ENCODE results near the gene COL4A1.

The COL4A1 gene

DNA sequence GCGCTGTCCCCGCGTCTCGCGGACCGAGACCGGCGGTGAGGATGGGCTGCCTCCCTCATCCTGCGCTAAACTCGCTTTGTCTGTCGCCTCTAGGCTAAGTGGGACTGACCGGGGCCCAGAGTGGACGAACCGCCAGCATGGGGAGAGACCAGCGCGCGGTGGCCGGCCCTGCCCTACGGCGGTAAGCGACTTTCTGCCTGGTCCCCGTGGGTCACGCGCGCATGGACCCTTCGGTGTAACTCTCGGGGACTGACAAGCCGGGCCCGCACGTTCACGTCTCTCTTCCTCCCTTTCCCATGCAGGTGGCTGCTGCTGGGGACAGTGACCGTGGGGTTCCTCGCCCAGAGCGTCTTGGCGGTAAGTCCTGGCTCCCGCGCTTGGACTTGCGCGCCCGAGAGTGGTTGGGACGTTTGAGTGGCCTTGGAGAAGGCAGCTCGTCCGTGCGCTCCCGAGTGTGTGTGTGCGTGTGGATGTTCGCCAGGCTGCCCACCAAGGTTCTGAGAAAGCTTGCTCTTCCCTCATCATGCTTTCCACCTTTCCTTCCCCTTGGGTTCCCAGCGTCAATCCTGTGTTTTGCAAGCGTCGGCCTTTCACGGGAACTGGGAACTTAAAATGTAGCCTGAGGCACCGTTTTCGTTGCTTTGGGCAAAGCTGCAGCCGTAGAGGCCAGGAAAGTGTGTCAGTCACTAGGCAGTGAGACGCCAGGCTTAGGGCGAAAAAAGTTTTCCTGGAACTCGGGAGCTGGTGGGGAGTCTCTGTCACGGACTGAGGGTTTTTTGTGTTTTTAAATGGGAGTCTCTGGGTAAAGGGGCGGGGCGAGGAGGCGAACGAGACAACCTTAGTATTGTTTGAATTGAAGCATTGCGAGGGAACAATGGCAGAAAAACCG lies 1.1 kb upstream of the COL4A1 start:
- Histone ChIP-seq H3K27me3 (ENCODE audit: control insufficient read depth in 1 of 2, insufficient read depth in 2 of 2, low read length in 2 of 2) (no peaks in the 10 kb centered on the region), H3K4me1 (ENCODE audit: control insufficient read depth, insufficient read depth, low read length) (peaks cover 66% of the 10 kb centered on the region)

DNA sequence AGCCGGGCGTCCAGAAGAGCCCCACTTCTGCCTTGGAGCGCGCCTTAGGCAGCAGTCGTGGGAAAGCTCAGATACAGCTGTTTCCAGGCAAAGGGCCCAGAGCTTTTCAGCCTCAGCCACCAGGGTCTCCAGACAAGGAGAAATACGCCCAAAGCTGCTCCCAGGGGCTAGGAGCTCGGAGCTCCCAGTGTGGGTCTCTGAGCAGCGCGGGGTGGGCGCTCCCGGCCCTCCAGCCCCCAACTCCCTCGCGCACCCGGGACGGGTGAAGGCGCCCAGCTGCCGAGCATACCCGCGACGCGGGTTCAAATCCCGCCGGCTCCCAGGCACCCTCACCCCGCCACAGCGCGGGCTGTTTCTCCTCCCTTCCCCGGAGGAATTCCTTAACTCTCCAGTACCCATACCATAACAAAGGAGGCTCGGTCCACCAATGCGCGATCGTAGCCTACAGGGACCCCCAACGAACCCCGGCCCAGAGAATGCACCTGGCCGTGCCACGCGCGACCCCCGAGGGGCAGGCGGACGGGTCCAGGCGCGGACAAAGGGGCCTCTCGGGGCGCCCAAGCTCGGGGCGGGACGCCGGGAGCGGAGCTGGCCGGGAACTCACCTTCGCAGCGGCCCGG lies 507 bp downstream of the COL4A1 start:
- peaks cover 6 to 14% of the 10 kb centered on the region in 2 donors for H3K36me3 ChIP-seq (ENCODE audit: control insufficient read depth in 2 of 2, insufficient read depth in 2 of 2, low read length in 2 of 2)
- H3K4me1 ChIP-seq (ENCODE audit: control insufficient read depth, insufficient read depth, low read length): peaks cover 64% of the 10 kb centered on the region
- H3K27me3 ChIP-seq (ENCODE audit: control insufficient read depth in 1 of 2, insufficient read depth in 2 of 2, low read length in 2 of 2): no peaks in the 10 kb centered on the region
- peak overlapping the region; percentile 93 to 94 for H3K9ac ChIP-seq (ENCODE audit: low read length in 2 of 2)
- H3K9me3 ChIP-seq (ENCODE audit: control insufficient read depth in 2 of 2, low read length in 2 of 2): no peaks in the 10 kb centered on the region
- peak overlapping the region; percentile 96 to 99 for H3K4me3 ChIP-seq (ENCODE audit: low read length in 2 of 2)
- H3K27ac ChIP-seq (ENCODE audit: low read length): peak overlapping the region; percentile 96

More for the DNA sequence above, 1.1 kb upstream of the COL4A1 start:
- Histone ChIP-seq H3K9ac (ENCODE audit: low read length in 2 of 2) (peak overlapping the region; percentile 94 to 96), H3K27ac (ENCODE audit: low read length) (peak overlapping the region; percentile 96), H3K4me3 (ENCODE audit: low read length in 2 of 2) (peak overlapping the region; percentile 96 to 99), H3K36me3 (ENCODE audit: control insufficient read depth in 2 of 2, insufficient read depth in 2 of 2, low read length in 2 of 2) (peaks cover 6 to 14% of the 10 kb centered on the region in 2 donors), H3K9me3 (ENCODE audit: control insufficient read depth in 2 of 2, low read length in 2 of 2) (no peaks in the 10 kb centered on the region)

DNA sequence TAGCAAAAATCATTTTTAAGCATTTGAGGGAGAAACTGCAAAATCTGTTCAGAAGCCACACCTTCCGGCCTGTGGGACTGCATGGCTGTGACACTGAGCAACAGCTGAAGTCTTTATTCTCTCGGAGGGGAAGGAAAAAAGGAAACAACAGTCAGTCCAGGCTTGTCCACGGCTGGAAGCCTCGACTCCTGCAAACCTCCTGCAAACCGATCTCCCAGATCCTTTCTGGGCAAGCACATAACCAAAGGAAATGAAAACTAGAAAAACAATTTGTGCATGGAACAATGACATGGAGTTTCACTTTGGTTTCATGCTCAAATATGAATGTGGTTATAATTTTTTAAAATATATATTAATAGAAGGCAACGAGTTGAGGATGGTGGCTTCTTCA lies 1.0 kb downstream of the COL4A1 start:
- H3K27ac ChIP-seq (ENCODE audit: low read length): peak overlapping the region; percentile 96
- H3K9me3 ChIP-seq (ENCODE audit: control insufficient read depth in 2 of 2, low read length in 2 of 2): no peaks in the 10 kb centered on the region
- H3K9ac ChIP-seq (ENCODE audit: low read length in 2 of 2): peak overlapping the region; percentile 93 to 94
- no peaks in the 10 kb centered on the region for H3K27me3 ChIP-seq (ENCODE audit: control insufficient read depth in 1 of 2, insufficient read depth in 2 of 2, low read length in 2 of 2)
- peak overlapping the region; percentile 96 to 99 for H3K4me3 ChIP-seq (ENCODE audit: low read length in 2 of 2)
- H3K4me1 ChIP-seq (ENCODE audit: control insufficient read depth, insufficient read depth, low read length): peaks cover 64% of the 10 kb centered on the region
- H3K36me3 ChIP-seq (ENCODE audit: control insufficient read depth in 2 of 2, insufficient read depth in 2 of 2, low read length in 2 of 2): peaks cover 5 to 11% of the 10 kb centered on the region in 2 donors

DNA sequence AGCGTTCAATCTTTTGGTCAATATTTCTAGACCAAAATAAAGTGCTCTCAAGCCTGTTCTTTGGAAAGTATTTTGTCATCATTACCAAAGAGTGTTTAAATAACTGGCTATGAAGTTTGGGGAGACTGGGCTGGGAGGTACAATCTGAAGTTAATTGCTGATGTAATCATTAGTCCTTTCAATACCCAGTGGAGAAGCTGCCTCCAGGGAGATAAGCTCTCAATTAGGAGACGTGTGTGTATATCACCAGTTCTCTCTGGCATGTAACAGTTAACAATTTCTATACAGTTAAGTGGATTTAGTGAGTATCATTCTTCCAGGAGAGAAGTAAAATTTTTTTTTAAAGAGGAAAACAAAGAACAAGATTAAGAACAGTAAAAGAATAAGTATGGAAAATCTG lies 1.4 kb downstream of the COL4A1 start:
- Histone ChIP-seq H3K4me3 (ENCODE audit: low read length in 2 of 2) (peak overlapping the region; percentile 96 to 99), H3K36me3 (ENCODE audit: control insufficient read depth in 2 of 2, insufficient read depth in 2 of 2, low read length in 2 of 2) (peaks cover 2 to 7% of the 10 kb centered on the region in 2 donors), H3K4me1 (ENCODE audit: control insufficient read depth, insufficient read depth, low read length) (peaks cover 64% of the 10 kb centered on the region), H3K27ac (ENCODE audit: low read length) (peak overlapping the region; percentile 96), H3K27me3 (ENCODE audit: control insufficient read depth in 1 of 2, insufficient read depth in 2 of 2, low read length in 2 of 2) (no peaks in the 10 kb centered on the region), H3K9me3 (ENCODE audit: control insufficient read depth in 2 of 2, low read length in 2 of 2) (no peaks in the 10 kb centered on the region), H3K9ac (ENCODE audit: low read length in 2 of 2) (peak overlapping the region; percentile 93 to 94)

DNA sequence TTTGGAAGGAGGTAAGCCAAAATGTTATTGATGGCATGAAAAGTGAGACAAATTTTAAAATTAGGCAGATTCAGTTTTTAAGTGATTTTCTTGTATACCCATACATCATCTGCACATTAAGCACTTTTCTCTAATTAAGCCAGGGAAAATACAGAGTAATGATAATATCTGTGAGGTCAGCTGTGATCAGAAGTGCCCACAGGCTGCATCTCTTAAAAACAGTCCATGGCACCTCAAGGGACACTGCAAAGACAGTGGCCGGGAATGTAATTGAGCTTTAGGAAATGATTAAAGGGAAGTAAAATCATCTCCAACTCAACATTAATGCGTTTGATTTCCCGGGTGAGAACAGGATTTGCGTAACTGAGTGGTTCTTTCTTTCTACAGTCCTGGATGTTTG lies 2.0 kb downstream of the COL4A1 start:
- peaks cover 2 to 7% of the 10 kb centered on the region in 2 donors for H3K36me3 ChIP-seq (ENCODE audit: control insufficient read depth in 2 of 2, insufficient read depth in 2 of 2, low read length in 2 of 2)
- H3K27ac ChIP-seq (ENCODE audit: low read length): peak overlapping the region; percentile 96
- H3K9me3 ChIP-seq (ENCODE audit: control insufficient read depth in 2 of 2, low read length in 2 of 2): no peaks in the 10 kb centered on the region
- H3K9ac ChIP-seq (ENCODE audit: low read length in 2 of 2): peak overlapping the region; percentile 93 to 94
- H3K4me1 ChIP-seq (ENCODE audit: control insufficient read depth, insufficient read depth, low read length): peaks cover 64% of the 10 kb centered on the region
- H3K27me3 ChIP-seq (ENCODE audit: control insufficient read depth in 1 of 2, insufficient read depth in 2 of 2, low read length in 2 of 2): no peaks in the 10 kb centered on the region
- H3K4me3 ChIP-seq (ENCODE audit: low read length in 2 of 2): peak overlapping the region; percentile 96 to 99

DNA sequence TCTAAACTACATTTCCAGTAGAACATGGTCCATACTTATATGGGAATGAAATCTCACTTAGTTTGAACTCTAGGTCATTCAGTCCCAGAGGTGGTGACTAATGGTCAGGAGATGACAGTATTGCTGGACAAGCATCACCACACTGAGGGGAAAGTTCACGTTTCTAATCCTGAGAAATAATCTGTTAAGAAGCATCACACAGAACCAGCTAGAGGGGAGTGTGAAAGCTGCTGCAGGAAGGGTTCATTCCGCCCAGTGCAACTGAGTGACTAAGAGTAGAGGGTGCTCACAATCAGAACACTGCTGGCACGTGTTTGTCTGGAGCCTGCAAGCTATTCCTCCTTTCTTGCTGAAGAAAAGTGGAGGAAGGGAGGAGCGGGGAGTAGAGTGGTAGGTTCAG lies 2.7 kb downstream of the COL4A1 start:
- H3K4me3 ChIP-seq (ENCODE audit: low read length in 2 of 2): peak overlapping the region; percentile 96 to 99
- H3K4me1 ChIP-seq (ENCODE audit: control insufficient read depth, insufficient read depth, low read length): peaks cover 64% of the 10 kb centered on the region
- peaks cover 2 to 7% of the 10 kb centered on the region in 2 donors for H3K36me3 ChIP-seq (ENCODE audit: control insufficient read depth in 2 of 2, insufficient read depth in 2 of 2, low read length in 2 of 2)
- H3K9me3 ChIP-seq (ENCODE audit: control insufficient read depth in 2 of 2, low read length in 2 of 2): no peaks in the 10 kb centered on the region
- no peaks in the 10 kb centered on the region for H3K27me3 ChIP-seq (ENCODE audit: control insufficient read depth in 1 of 2, insufficient read depth in 2 of 2, low read length in 2 of 2)
- H3K9ac ChIP-seq (ENCODE audit: low read length in 2 of 2): peak overlapping the region; percentile 43 to 93
- peak overlapping the region; percentile 96 for H3K27ac ChIP-seq (ENCODE audit: low read length)

DNA sequence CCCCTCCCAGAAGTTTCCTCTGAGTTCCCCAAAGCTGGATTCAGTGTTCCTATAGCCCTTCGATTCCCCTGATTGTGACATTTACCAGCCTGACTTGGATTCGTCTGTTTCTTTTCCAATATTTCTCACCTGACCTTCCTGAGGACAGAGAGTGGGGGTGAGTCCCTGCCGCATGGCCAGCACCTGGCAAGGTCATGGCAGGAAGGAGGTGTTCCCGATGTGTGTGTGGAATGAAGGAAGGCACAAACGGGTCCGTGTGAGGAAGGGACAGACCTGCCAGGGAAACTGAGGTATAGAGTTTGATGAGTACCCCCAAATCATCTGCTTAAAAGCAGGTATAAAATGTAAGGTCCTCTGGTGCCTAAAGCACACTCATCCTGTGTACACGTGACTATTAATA lies 3.3 kb downstream of the COL4A1 start:
- no peaks in the 10 kb centered on the region for H3K9me3 ChIP-seq (ENCODE audit: control insufficient read depth in 2 of 2, low read length in 2 of 2)
- peak overlapping the region; percentile 55 to 96 for H3K4me3 ChIP-seq (ENCODE audit: low read length in 2 of 2)
- H3K27ac ChIP-seq (ENCODE audit: low read length): peak overlapping the region; percentile 96
- H3K9ac ChIP-seq (ENCODE audit: low read length in 2 of 2): peak overlapping the region in 1 of 2 donors; percentile 2
- H3K4me1 ChIP-seq (ENCODE audit: control insufficient read depth, insufficient read depth, low read length): peaks cover 64% of the 10 kb centered on the region
- peaks cover 2 to 7% of the 10 kb centered on the region in 2 donors for H3K36me3 ChIP-seq (ENCODE audit: control insufficient read depth in 2 of 2, insufficient read depth in 2 of 2, low read length in 2 of 2)
- no peaks in the 10 kb centered on the region for H3K27me3 ChIP-seq (ENCODE audit: control insufficient read depth in 1 of 2, insufficient read depth in 2 of 2, low read length in 2 of 2)

DNA sequence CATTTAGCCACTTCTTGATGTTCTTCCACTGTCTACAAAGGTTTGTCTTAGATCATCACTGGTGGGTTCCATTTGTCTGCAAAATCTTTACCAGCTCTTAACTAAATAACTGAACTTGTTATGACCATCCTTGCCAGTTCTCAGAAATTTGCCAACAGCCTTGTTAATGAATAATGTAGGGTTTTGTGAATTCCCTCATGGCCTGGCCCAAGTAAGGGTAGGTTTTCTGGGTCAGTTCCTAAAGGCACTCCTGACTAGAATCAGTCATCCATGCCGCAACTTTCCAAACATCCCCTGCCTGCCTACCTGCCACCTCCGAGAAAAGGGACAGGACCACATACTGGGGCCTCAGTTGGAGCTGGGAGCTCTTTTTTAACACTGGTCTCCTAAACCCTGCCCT lies 4.0 kb downstream of the COL4A1 start:
- Histone ChIP-seq H3K9me3 (ENCODE audit: control insufficient read depth in 2 of 2, low read length in 2 of 2) (no peaks in the 10 kb centered on the region), H3K9ac (ENCODE audit: low read length in 2 of 2) (peak overlapping the region in 1 of 2 donors; percentile 2), H3K4me1 (ENCODE audit: control insufficient read depth, insufficient read depth, low read length) (peaks cover 69% of the 10 kb centered on the region), H3K4me3 (ENCODE audit: low read length in 2 of 2) (peak overlapping the region; percentile 16 to 96), H3K27me3 (ENCODE audit: control insufficient read depth in 1 of 2, insufficient read depth in 2 of 2, low read length in 2 of 2) (no peaks in the 10 kb centered on the region), H3K36me3 (ENCODE audit: control insufficient read depth in 2 of 2, insufficient read depth in 2 of 2, low read length in 2 of 2) (peaks cover 2 to 7% of the 10 kb centered on the region in 2 donors), H3K27ac (ENCODE audit: low read length) (peak overlapping the region; percentile 96)

DNA sequence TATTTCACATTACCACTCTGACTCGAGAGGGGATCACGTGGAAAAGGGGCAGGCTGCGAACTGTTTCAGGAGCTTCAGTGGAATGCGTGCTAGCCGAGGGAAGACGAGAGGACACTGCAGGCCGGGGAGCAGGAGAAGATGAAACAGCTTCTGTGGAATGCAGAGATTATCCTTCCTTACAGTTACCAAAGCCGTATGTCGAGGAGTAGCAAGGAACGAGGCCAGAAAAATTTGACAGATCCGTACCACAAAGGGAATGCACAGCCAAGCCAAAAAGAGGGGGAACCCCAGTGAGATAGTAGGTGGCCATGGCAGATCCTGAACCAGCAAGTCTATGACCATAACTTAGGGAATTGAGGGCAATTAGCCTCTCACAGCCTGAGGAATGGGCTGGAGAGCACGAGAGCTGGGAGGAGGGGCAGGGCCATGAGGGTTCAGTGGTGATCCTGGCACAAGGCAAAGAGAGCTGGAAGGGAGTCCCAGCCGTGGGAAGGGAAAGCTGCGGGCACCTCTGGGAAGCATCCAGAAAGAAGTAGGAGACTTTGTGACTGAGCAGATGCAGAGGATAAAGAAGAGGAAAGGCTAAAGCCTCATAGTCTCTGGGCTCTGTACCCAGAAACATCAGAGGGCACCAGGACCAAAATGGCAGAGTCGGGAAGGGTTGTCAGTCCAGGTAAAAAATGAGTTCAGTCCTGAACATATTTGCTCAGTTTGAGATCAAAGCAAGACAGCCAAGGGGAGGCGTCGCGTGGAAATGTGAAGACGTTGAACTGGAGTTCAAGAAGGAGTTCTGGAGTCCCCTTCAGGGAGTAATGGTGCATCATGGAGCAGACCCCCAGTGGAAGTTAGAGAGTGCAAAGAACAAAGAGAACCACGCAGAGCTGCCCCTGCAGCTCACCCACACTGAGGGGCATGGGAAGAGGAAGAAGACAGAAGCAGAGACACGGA lies 5.1 kb downstream of the COL4A1 start:
- H3K27me3 ChIP-seq (ENCODE audit: control insufficient read depth in 1 of 2, insufficient read depth in 2 of 2, low read length in 2 of 2): no peaks in the 10 kb centered on the region
- H3K4me1 ChIP-seq (ENCODE audit: control insufficient read depth, insufficient read depth, low read length): peaks cover 70% of the 10 kb centered on the region
- peak overlapping the region; percentile 26 to 65 for H3K4me3 ChIP-seq (ENCODE audit: low read length in 2 of 2)

DNA sequence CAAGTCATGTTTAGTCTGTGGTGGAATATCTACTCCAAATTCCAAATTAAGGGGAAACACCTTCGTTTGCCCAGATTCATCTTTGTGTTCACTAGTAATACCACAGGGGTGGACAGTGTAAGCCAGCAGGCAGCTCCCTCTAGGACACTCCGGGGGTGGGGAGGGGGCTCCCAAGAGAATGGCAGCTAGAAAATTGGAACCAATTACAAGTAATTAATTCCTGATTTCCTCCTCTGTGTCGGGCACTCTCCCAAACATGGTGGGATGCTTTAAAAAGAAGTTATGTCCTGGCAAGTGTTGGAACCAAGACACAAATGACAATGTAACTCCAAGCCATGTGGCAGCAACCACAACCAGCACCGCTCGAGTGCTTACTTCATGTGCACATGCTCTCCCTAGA lies 5.9 kb downstream of the COL4A1 start:
- Histone ChIP-seq H3K9ac (ENCODE audit: low read length in 2 of 2) (no peak overlapping the region), H3K4me1 (ENCODE audit: control insufficient read depth, insufficient read depth, low read length) (peaks cover 78% of the 10 kb centered on the region), H3K27me3 (ENCODE audit: control insufficient read depth in 1 of 2, insufficient read depth in 2 of 2, low read length in 2 of 2) (no peaks in the 10 kb centered on the region), H3K36me3 (ENCODE audit: control insufficient read depth in 2 of 2, insufficient read depth in 2 of 2, low read length in 2 of 2) (peaks cover 4 to 7% of the 10 kb centered on the region in 2 donors), H3K9me3 (ENCODE audit: control insufficient read depth in 2 of 2, low read length in 2 of 2) (no peaks in the 10 kb centered on the region), H3K4me3 (ENCODE audit: low read length in 2 of 2) (peak overlapping the region in 1 of 2 donors; percentile 26), H3K27ac (ENCODE audit: low read length) (peak overlapping the region; percentile 32)

More for the DNA sequence above, 5.1 kb downstream of the COL4A1 start:
- H3K9ac ChIP-seq (ENCODE audit: low read length in 2 of 2): peak overlapping the region in 1 of 2 donors; percentile 47
- peak overlapping the region; percentile 32 for H3K27ac ChIP-seq (ENCODE audit: low read length)
- H3K9me3 ChIP-seq (ENCODE audit: control insufficient read depth in 2 of 2, low read length in 2 of 2): no peaks in the 10 kb centered on the region
- peaks cover 2 to 7% of the 10 kb centered on the region in 2 donors for H3K36me3 ChIP-seq (ENCODE audit: control insufficient read depth in 2 of 2, insufficient read depth in 2 of 2, low read length in 2 of 2)
